ENCODE results near the gene TRAPPC12.

- TF ChIP-seq CTCF (IDR thresholded peaks at IDR 0.05; ENCODE audit: poor library complexity, severe bottlenecking), result no peak
- no peak for TF ChIP-seq EZH2 (IDR thresholded peaks at IDR 0.05; ENCODE audit: borderline replicate concordance, insufficient read depth, low read length, poor library complexity, severe bottlenecking)
- peak; percentile 24 for TF ChIP-seq EP300 (conservative IDR thresholded peaks at IDR 0.05; ENCODE audit: poor library complexity, severe bottlenecking)
- TF ChIP-seq MXI1 (conservative IDR thresholded peaks at IDR 0.05; ENCODE audit: poor library complexity, severe bottlenecking), result peak; percentile 17
- no peak for TF ChIP-seq RAD21 (conservative IDR thresholded peaks at IDR 0.05)
- TF ChIP-seq REST (IDR thresholded peaks at IDR 0.05; ENCODE audit: borderline replicate concordance), result peak; percentile 67
- TF ChIP-seq TAF1 (IDR thresholded peaks at IDR 0.05; ENCODE audit: low read depth), result no peak
- TF ChIP-seq POLR2AphosphoS5 (IDR thresholded peaks at IDR 0.05), result peak; percentile 96
- no peak for TF ChIP-seq SMC3 (conservative IDR thresholded peaks at IDR 0.05; ENCODE audit: poor library complexity)
Observed at GRCh38 chr2:3518496-3519254, 139.2 kb downstream of the TRAPPC12 start.
